Thyroid gland (tissue), 4 donors: ENCODE results near the gene C1orf50. TPM values are rescaled to one million over a fixed set of nuclear protein-coding genes. Genes with fewer than 3 reads are reported as not detected.

Experiments used
- DNase-seq, 2 donors: peaks; one replicate each; pipeline ENCODE4 v3.0.0-alpha.2; 2019
- H3K27ac ChIP-seq, 3 donors: fragments of 200-600 bp; sonication (generic); 1 replicate in 2 of 3; 2 replicates in 1 of 3; pipeline ENCODE4 v1.5.1; 2016 to 2019; ENCODE audit warnings: mild to moderate bottlenecking in 1 of 3, moderate library complexity in 1 of 3
- H3K27me3 ChIP-seq: fragments of 200-600 bp; sonication (generic); one replicate; pipeline ENCODE4 v1.5.1; 2019
- H3K36me3 ChIP-seq, 2 donors: fragments of 200-600 bp; sonication (generic); one replicate each; pipeline ENCODE4 v1.5.1; 2016 to 2019
- H3K4me1 ChIP-seq, 2 donors: fragments of 200-600 bp; sonication (generic); one replicate each; pipeline ENCODE4 v1.5.1; 2017 to 2019
- H3K4me3 ChIP-seq, 3 donors: fragments of 200-600 bp; sonication (generic); replicated peaks in 1 of 3; 1 replicate in 2 of 3; 2 replicates in 1 of 3; pipeline ENCODE4 v1.5.1; 2016; ENCODE audit warnings: mild to moderate bottlenecking in 1 of 3
- H3K9me3 ChIP-seq: fragments of 200-600 bp; sonication (generic); one replicate; pipeline ENCODE4 v1.5.1; 2017
- POLR2A ChIP-seq, 2 donors: fragments of 450-650 bp; IDR thresholded peaks; one replicate each; pipeline ENCODE4 v1.6.1; 2017; ENCODE audit warnings: antibody characterized with exemption in 2 of 2, mild to moderate bottlenecking in 2 of 2, moderate library complexity in 1 of 2
- WGBS, 2 donors: methylation state at CpG; one replicate each; pipeline ENCODE4 v1.1.5; 2017; 5-methylcytosine and 5-hydroxymethylcytosine counted together
- intact Hi-C: fragments of 100-400 bp; cut with DNase I; formaldehyde crosslinking; loops from one replicate; pipeline ENCODE4 v1.15.1; 2023
- total RNA-seq, 4 donors: library from RNA; depleted of rRNA; stranded (reverse); fragments of >200 nt; gene quantifications; one replicate each; pipeline ENCODE4 v1.2.3, GENCODE V29; 2016
- TF ChIP-seq, protein P1 (sequence below), 6 experiments: fragments of 200-600 bp in 3 of 6; fragments of 450-650 bp in 3 of 6; sonication (generic) in 3 of 6; IDR thresholded peaks; one replicate each; pipeline ENCODE4 v1.5.1; 2016 to 2019; ENCODE audit warnings: antibody characterized with exemption in 6 of 6, mild to moderate bottlenecking in 2 of 6, inconsistent platforms in 1 of 6, moderate library complexity in 1 of 6

Gene C1orf50
- total RNA-seq, 4 donors from 2014 or later = 4.2 to 7.2 (median 4.7) TPM

GRCh38 chr1:42797414-42797813 is 30.4 kb downstream of the C1orf50 start:
- no peak overlapping the region for H3K27ac ChIP-seq
- DNase-seq = no peak
- intact Hi-C loops = no loop called here
- no peaks in the 10 kb centered on the region for H3K27me3 ChIP-seq
- TF ChIP-seq, protein P1, sequence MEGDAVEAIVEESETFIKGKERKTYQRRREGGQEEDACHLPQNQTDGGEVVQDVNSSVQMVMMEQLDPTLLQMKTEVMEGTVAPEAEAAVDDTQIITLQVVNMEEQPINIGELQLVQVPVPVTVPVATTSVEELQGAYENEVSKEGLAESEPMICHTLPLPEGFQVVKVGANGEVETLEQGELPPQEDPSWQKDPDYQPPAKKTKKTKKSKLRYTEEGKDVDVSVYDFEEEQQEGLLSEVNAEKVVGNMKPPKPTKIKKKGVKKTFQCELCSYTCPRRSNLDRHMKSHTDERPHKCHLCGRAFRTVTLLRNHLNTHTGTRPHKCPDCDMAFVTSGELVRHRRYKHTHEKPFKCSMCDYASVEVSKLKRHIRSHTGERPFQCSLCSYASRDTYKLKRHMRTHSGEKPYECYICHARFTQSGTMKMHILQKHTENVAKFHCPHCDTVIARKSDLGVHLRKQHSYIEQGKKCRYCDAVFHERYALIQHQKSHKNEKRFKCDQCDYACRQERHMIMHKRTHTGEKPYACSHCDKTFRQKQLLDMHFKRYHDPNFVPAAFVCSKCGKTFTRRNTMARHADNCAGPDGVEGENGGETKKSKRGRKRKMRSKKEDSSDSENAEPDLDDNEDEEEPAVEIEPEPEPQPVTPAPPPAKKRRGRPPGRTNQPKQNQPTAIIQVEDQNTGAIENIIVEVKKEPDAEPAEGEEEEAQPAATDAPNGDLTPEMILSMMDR (IDR thresholded peaks at IDR 0.05) = no peak
- no peak for TF ChIP-seq POLR2A (IDR thresholded peaks at IDR 0.05)
- H3K4me1 ChIP-seq = no peaks in the 10 kb centered on the region
- H3K36me3 ChIP-seq = no peaks in the 10 kb centered on the region
- no peak overlapping the region for H3K4me3 ChIP-seq
- 85 to 91% methylated on average over 3 of the region's 3 CpGs for WGBS, 2 donors
- no peaks in the 10 kb centered on the region for H3K9me3 ChIP-seq

DNA sequence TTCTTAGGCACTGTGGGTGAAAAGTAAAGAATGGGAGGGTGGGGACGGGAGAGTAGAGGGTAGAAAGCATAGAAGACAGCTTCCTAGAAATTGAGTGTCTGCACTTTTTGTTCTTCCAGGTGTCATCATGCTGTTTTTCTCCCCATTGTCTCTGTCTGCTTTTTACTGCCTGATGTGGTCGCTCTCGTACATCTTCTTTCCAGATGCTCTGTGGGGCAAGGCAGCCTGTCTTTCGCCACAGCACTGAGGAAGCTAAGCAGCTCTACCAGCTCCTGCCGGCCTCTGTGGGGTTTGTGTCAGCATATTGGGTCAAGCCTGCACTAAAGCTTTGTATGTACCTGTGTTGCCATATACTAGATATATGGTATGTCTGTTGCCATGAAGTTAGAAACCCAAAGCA is 30.9 kb downstream of the C1orf50 start:
- WGBS, 2 donors = 85 to 86% methylated on average over 5 of the region's 5 CpGs
- no peaks in the 10 kb centered on the region for H3K27me3 ChIP-seq
- H3K9me3 ChIP-seq = no peaks in the 10 kb centered on the region
- H3K4me3 ChIP-seq = no peak overlapping the region
- no peaks in the 10 kb centered on the region for H3K4me1 ChIP-seq
- no peak for TF ChIP-seq POLR2A (IDR thresholded peaks at IDR 0.05)
- TF ChIP-seq, protein P1 (IDR thresholded peaks at IDR 0.05) = no peak
- H3K27ac ChIP-seq = no peak overlapping the region
- no peaks in the 10 kb centered on the region for H3K36me3 ChIP-seq
- intact Hi-C loops = no loop called here
- DNase-seq = no peak

GRCh38 chr1:42801832-42802473 is 34.9 kb downstream of the C1orf50 start:
- Histone ChIP-seq H3K27ac (no peak overlapping the region), H3K4me3 (no peak overlapping the region), H3K9me3 (no peaks in the 10 kb centered on the region), H3K36me3 (no peaks in the 10 kb centered on the region), H3K27me3 (no peaks in the 10 kb centered on the region), H3K4me1 (no peaks in the 10 kb centered on the region)
- TF ChIP-seq, protein P1 (IDR thresholded peaks at IDR 0.05) = no peak
- TF ChIP-seq POLR2A (IDR thresholded peaks at IDR 0.05) = no peak
- intact Hi-C loops = no loop called here
- DNase-seq = no peak
- 88 to 95% methylated on average over 8 of the region's 8 CpGs for WGBS, 2 donors

DNA sequence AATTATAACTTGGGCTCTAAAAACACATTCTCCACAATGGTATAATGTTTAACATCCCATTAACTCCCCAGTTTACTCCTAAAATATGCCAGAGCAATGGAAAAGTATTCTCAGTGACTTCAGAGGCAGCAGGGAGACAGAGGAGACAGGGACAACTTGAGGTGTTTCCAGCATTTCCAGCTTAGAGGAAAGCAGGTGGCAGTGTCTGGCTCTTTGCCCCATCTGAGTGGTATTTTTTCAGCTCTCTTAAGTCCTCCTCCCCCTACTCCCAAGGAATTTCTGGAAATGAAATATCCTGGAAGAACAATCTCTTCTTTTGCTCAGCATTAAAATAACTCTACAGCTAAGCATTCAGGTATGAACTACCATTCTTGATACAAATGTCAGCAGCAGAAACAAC is 39.1 kb downstream of the C1orf50 start:
- Histone ChIP-seq H3K27ac (no peak overlapping the region), H3K27me3 (no peaks in the 10 kb centered on the region), H3K4me3 (no peak overlapping the region), H3K36me3 (no peaks in the 10 kb centered on the region), H3K9me3 (no peaks in the 10 kb centered on the region), H3K4me1 (no peaks in the 10 kb centered on the region)
- no peak for DNase-seq
- intact Hi-C loops = no loop called here
- TF ChIP-seq POLR2A (IDR thresholded peaks at IDR 0.05) = no peak
- TF ChIP-seq, protein P1 (IDR thresholded peaks at IDR 0.05) = no peak

GRCh38 chr1:42806593-42806992 is 39.5 kb downstream of the C1orf50 start:
- Histone ChIP-seq H3K4me3 (no peak overlapping the region), H3K27me3 (no peaks in the 10 kb centered on the region), H3K4me1 (no peaks in the 10 kb centered on the region), H3K9me3 (no peaks in the 10 kb centered on the region), H3K27ac (no peak overlapping the region), H3K36me3 (no peaks in the 10 kb centered on the region)
- whole genome bisulfite sequencing, 2 donors = 90 to 94% methylated on average over 5 of the region's 5 CpGs
- intact Hi-C loops = no loop called here
- DNase-seq = no peak
- TF ChIP-seq, protein P1 (IDR thresholded peaks at IDR 0.05) = no peak
- no peak for TF ChIP-seq POLR2A (IDR thresholded peaks at IDR 0.05)
